Measurements from ENCODE around the gene NASP. TPM values are rescaled to one million over a fixed set of nuclear protein-coding genes. Genes with fewer than 3 reads are reported as not detected.

NASP gene
- total RNA-seq, 1 experiment from 2014 or later = 514 TPM

DNA sequence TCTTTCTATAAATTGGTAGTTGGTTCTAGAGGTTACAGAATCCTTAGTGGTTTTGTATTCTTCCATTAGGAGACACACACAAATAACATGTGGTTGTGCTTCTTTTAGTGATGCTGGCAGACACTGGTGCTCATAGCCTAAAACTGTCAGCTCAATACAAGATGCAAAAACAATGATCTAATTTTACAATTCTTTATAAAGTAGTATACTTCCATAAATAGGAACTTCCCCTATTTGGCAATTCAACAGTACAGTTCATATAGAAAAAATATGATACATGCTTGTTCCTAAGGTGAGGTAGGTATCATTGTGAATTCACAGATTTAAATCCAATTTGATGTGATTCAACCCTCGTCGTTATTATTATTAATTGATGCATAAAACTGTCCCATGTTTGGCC, 60.8 kb downstream of the NASP start:
- H3K18ac ChIP-seq (ENCODE audit: insufficient read length, low read depth, low read length) = no peak overlapping the region
- H3K27me3 ChIP-seq (ENCODE audit: insufficient read depth, low read length) = no peaks in the 10 kb centered on the region
- H4K5ac ChIP-seq (ENCODE audit: insufficient read length, low read depth, low read length) = no peak overlapping the region
- TF ChIP-seq, protein P1, sequence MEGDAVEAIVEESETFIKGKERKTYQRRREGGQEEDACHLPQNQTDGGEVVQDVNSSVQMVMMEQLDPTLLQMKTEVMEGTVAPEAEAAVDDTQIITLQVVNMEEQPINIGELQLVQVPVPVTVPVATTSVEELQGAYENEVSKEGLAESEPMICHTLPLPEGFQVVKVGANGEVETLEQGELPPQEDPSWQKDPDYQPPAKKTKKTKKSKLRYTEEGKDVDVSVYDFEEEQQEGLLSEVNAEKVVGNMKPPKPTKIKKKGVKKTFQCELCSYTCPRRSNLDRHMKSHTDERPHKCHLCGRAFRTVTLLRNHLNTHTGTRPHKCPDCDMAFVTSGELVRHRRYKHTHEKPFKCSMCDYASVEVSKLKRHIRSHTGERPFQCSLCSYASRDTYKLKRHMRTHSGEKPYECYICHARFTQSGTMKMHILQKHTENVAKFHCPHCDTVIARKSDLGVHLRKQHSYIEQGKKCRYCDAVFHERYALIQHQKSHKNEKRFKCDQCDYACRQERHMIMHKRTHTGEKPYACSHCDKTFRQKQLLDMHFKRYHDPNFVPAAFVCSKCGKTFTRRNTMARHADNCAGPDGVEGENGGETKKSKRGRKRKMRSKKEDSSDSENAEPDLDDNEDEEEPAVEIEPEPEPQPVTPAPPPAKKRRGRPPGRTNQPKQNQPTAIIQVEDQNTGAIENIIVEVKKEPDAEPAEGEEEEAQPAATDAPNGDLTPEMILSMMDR (conservative IDR thresholded peaks at IDR 0.05) = no peak
- no peak overlapping the region for H4K8ac ChIP-seq (replicated peaks; ENCODE audit: insufficient read length, low read depth, low read length)
- H2BK15ac ChIP-seq (ENCODE audit: low read depth, low read length) = no peak overlapping the region
- no peaks in the 10 kb centered on the region for H4K20me1 ChIP-seq (ENCODE audit: control insufficient read depth, insufficient read depth, insufficient read length)
- no peak overlapping the region for H2BK5ac ChIP-seq (ENCODE audit: insufficient read length, low read length)
- no peaks in the 10 kb centered on the region for H3K9me3 ChIP-seq (ENCODE audit: control insufficient read depth, low read depth, low read length)
- no peak overlapping the region for H2BK12ac ChIP-seq (ENCODE audit: insufficient read length, low read depth, low read length)
- Mint-ChIP-seq H3K27me3 (ENCODE audit: low read depth) (no peaks in the 10 kb centered on the region), H3K27ac (no peak overlapping the region), H3K9me3 (no peaks in the 10 kb centered on the region), H3K36me3 (ENCODE audit: insufficient read depth in 1 of 3, low read depth in 3 of 3) (peaks cover 28 to 68% (median 64%) of the 10 kb centered on the region in 3 experiments; a peak in 6 of 7 replicates), H3K4me1 (no peaks in the 10 kb centered on the region), H3K4me3 (no peak overlapping the region)
- H2AFZ ChIP-seq (ENCODE audit: low read length) = no peak overlapping the region
- H3K4ac ChIP-seq (ENCODE audit: low read depth, low read length) = no peak overlapping the region
- H3K27ac ChIP-seq (ENCODE audit: insufficient read length, low read depth, low read length) = no peak overlapping the region
- H4K91ac ChIP-seq (ENCODE audit: insufficient read length, low read depth, low read length) = no peak overlapping the region
- H3K4me1 ChIP-seq (ENCODE audit: insufficient read depth, low read length) = no peaks in the 10 kb centered on the region
- no CpG with 5 or more reads among the region's 2 CpGs for WGBS (ENCODE audit: extremely low coverage, insufficient read length, low lambda C conversion rate)
- no peaks in the 10 kb centered on the region for H3K79me2 ChIP-seq (ENCODE audit: insufficient read depth, low read length)
- no peak overlapping the region for H2BK120ac ChIP-seq (ENCODE audit: low read depth, low read length, poor library complexity, severe bottlenecking)
- H2AK5ac ChIP-seq (ENCODE audit: insufficient read length, low read length) = no peak overlapping the region
- H3K14ac ChIP-seq (ENCODE audit: insufficient read depth, low read length) = no peak overlapping the region
- no peak overlapping the region for H2BK20ac ChIP-seq (ENCODE audit: low read depth, low read length, poor library complexity, severe bottlenecking)
- no peaks in the 10 kb centered on the region for H3K23me2 ChIP-seq (ENCODE audit: insufficient read length, low read depth, low read length, poor library complexity, severe bottlenecking)
- H3K4me2 ChIP-seq (ENCODE audit: insufficient read depth, insufficient read length, low read length) = no peak overlapping the region
- H3K56ac ChIP-seq (ENCODE audit: insufficient read length, low read depth, low read length) = no peak overlapping the region
- no peak overlapping the region for H3T11ph ChIP-seq (ENCODE audit: low read length)
- H3K23ac ChIP-seq (ENCODE audit: insufficient read length, low read depth, low read length) = no peak overlapping the region
- no peak for DNase-seq
- H3K9ac ChIP-seq (ENCODE audit: extremely low read depth, insufficient read length, low read length) = no peak overlapping the region
- H3K79me1 ChIP-seq (ENCODE audit: insufficient read depth, low read depth, low read length, poor library complexity, severe bottlenecking) = no peaks in the 10 kb centered on the region

Measured in H9 (cell line).